Left lobe of liver (tissue), 2 donors: ENCODE results near the gene ATP2B2. TPM values are rescaled to one million over a fixed set of nuclear protein-coding genes. Genes with fewer than 3 reads are reported as not detected.
A peak's percentile ranks its signal among the peaks of the same experiment; 100 is the strongest.

Experiments
- ATAC-seq: fragments of 200-7000 bp; cut with Tn5 transposase; one replicate; pipeline ENCODE4 v1.9.1; 2020; ENCODE audit warnings: mild to moderate bottlenecking, moderate library complexity
- DNase-seq: peaks from one replicate; pipeline ENCODE4 v3.0.0-alpha.2; 2020; ENCODE audit warnings: low spot score
- total RNA-seq: library from RNA; stranded (reverse); gene quantifications from one replicate; pipeline ENCODE4 v1.2.1, GENCODE V29; 2021
- donor health status: DM: no; HTN: no; CAD: no; lungs with moderate emphysema.
- donor health status: DM: no; HTN: yes; CAD: no.

Gene ATP2B2
- total RNA-seq, 1 donor from 2014 or later = 37.9 TPM

GRCh38 chr3:10530241-10530640, 24.9 kb upstream of the ATP2B2 start:
- ATAC-seq (no peak), DNase-seq (peak; percentile 18)

GRCh38 chr3:10529809-10530208, 24.4 kb upstream of the ATP2B2 start:
- DNase-seq (peak; percentile 23), ATAC-seq (no peak)

GRCh38 chr3:10528046-10528445, 22.7 kb upstream of the ATP2B2 start:
- no peak for ATAC-seq
- no peak for DNase-seq

GRCh38 chr3:10527295-10528001, 22.1 kb upstream of the ATP2B2 start:
- ATAC-seq (no peak), DNase-seq (no peak)

- ATAC-seq = no peak
- DNase-seq = no peak
Measured at GRCh38 chr3:10526366-10526765, 21.0 kb upstream of the ATP2B2 start.

GRCh38 chr3:10524799-10525301, 19.5 kb upstream of the ATP2B2 start:
- ATAC-seq = peak; percentile 14
- peak; percentile 22 for DNase-seq

- ATAC-seq = no peak
- peak; percentile 14 for DNase-seq
Measured at GRCh38 chr3:10524270-10524669, 18.9 kb upstream of the ATP2B2 start.

GRCh38 chr3:10523561-10523960, 18.2 kb upstream of the ATP2B2 start:
- DNase-seq = peak; percentile 10

GRCh38 chr3:10522646-10523303, 17.4 kb upstream of the ATP2B2 start:
- DNase-seq (peak; percentile 36), ATAC-seq (no peak)

More at GRCh38 chr3:10523561-10523960, 18.2 kb upstream of the ATP2B2 start:
- no peak for ATAC-seq

GRCh38 chr3:10521772-10522441, 16.5 kb upstream of the ATP2B2 start:
- peak; percentile 74 for ATAC-seq
- DNase-seq = peak; percentile 19

GRCh38 chr3:10520072-10520471, 14.7 kb upstream of the ATP2B2 start:
- DNase-seq = no peak

GRCh38 chr3:10519236-10519635, 13.8 kb upstream of the ATP2B2 start:
- ATAC-seq = no peak

More at GRCh38 chr3:10520072-10520471, 14.7 kb upstream of the ATP2B2 start:
- ATAC-seq = no peak

GRCh38 chr3:10518506-10519150, 13.2 kb upstream of the ATP2B2 start:
- ATAC-seq (no peak), DNase-seq (peak; percentile 37)

More at GRCh38 chr3:10519236-10519635, 13.8 kb upstream of the ATP2B2 start:
- peak; percentile 23 for DNase-seq

- no peak for ATAC-seq
- peak; percentile 34 for DNase-seq
Measured at GRCh38 chr3:10517627-10518026, 12.2 kb upstream of the ATP2B2 start.

GRCh38 chr3:10516544-10517452, 11.4 kb upstream of the ATP2B2 start:
- DNase-seq (peak; percentile 37), ATAC-seq (peak; percentile 10)

- DNase-seq (peak; percentile 73), ATAC-seq (peak; percentile 90)
Measured at GRCh38 chr3:10515884-10516495, 10.6 kb upstream of the ATP2B2 start.

GRCh38 chr3:10515396-10515795, 10.0 kb upstream of the ATP2B2 start:
- no peak for DNase-seq

GRCh38 chr3:10514407-10515069, 9.2 kb upstream of the ATP2B2 start:
- no peak for DNase-seq
- ATAC-seq = no peak

More at GRCh38 chr3:10515396-10515795, 10.0 kb upstream of the ATP2B2 start:
- ATAC-seq = no peak

- ATAC-seq = no peak
- no peak for DNase-seq
Measured at GRCh38 chr3:10513306-10513705, 7.9 kb upstream of the ATP2B2 start.
